Testis (tissue), 2 donors: ENCODE measurements around the gene WDR33.

Experiments used
- CTCF ChIP-seq, 3 experiments: fragments of 450-650 bp in 2 of 3; fragments of 200-600 bp in 1 of 3; sonication (generic) in 1 of 3; IDR thresholded peaks; one replicate each; pipeline ENCODE4 v1.5.1; 2016 to 2019; ENCODE audit warnings: antibody characterized with exemption in 3 of 3, mild to moderate bottlenecking in 2 of 3, moderate library complexity in 1 of 3
- POLR2A ChIP-seq: fragments of 450-650 bp; IDR thresholded peaks from one replicate; pipeline ENCODE4 v1.6.1; 2017; ENCODE audit warnings: antibody characterized with exemption, mild to moderate bottlenecking, moderate library complexity

- TF ChIP-seq POLR2A (no peak), CTCF (IDR thresholded peaks at IDR 0.05) (no peak)
These were observed 125.4 kb downstream of the WDR33 start for GRCh38 chr2:127685410-127686080.
